K562 (cell line): ENCODE results near the gene GPR157. TPM values are rescaled to one million over a fixed set of nuclear protein-coding genes. Genes with fewer than 3 reads are reported as not detected.

Experiments used
- ATAC-seq: fragments of 200-7000 bp; cut with Tn5 transposase; 3 replicates; pipeline ENCODE4 v1.9.1; 2020; ENCODE audit warnings: moderate library complexity
- BruUV-seq: library from RNA; stranded (reverse); fragments of 400-500 nt; replicated peaks from 2 replicates; lab custom pipeline; 2021; lab: Mats Ljungman, UMichigan
- CTCF ChIA-PET: fragments of 300-600 bp; formaldehyde crosslinking; extraction: SDS; loops from one replicate; lab custom pipeline; 2021; ENCODE audit warnings: low intra/inter-chr PET ratio; lab: Yijun Ruan, JAX
- POLR2A ChIA-PET: fragments of 300-600, 350-650 bp; sonication (Branson Sonifier 250); formaldehyde crosslinking; extraction: SDS; loops from one replicate; lab custom pipeline; 2021; ENCODE audit warnings: antibody characterized with exemption, inconsistent platforms; lab: Yijun Ruan, JAX
- DNase-seq, 4 experiments: peaks; one replicate each; pipeline versions ENCODE4 v3.0.0 to v3.0.0-alpha.2; 2011 to 2018; ENCODE audit warnings: low spot score in 3 of 4, mixed read lengths in 3 of 4; ENCODE audit errors: extremely low read depth in 1 of 4
- FAIRE-seq: peaks from 2 replicates; lab custom pipeline; 2011; peaks lifted over from hg19 to GRCh38; lab: Jason Lieb, UNC
- H2AFZ ChIP-seq: 2 replicates; pipeline ENCODE4 v1.6.0; 2011; ENCODE audit warnings: low read depth, low read length, control low read depth, inconsistent platforms
- H3K27ac ChIP-seq: fragments of 200-600 bp; 3 replicates; pipeline ENCODE4 v1.8.0; 2011; ENCODE audit warnings: low read depth, mild to moderate bottlenecking, control low read depth, inconsistent platforms, low read length, moderate library complexity, mixed read lengths; ENCODE audit errors: extremely low read depth
- H3K27me3 ChIP-seq, 2 experiments: fragments of 300-600 bp in 1 of 2; 2 replicates in 1 of 2; 3 replicates in 1 of 2; pipeline versions ENCODE4 v1.6.0 to v1.8.0; 2011; ENCODE audit warnings: inconsistent platforms in 2 of 2, low read length in 2 of 2, mild to moderate bottlenecking in 1 of 2, mixed read lengths in 1 of 2, moderate library complexity in 1 of 2; ENCODE audit not compliant: control insufficient read depth in 2 of 2, insufficient read depth in 2 of 2
- H3K36me3 ChIP-seq: fragments of 300-600 bp; 3 replicates; pipeline ENCODE4 v1.8.0; 2011; ENCODE audit warnings: mild to moderate bottlenecking, low read length, inconsistent platforms; ENCODE audit not compliant: control insufficient read depth, insufficient read depth
- H3K4me1 ChIP-seq, 2 experiments: fragments of 200-600 bp in 1 of 2; replicated peaks in 1 of 2; 2 replicates in 1 of 2; 3 replicates in 1 of 2; pipeline versions ENCODE4 v1.5.1 to v1.8.0; 2011; ENCODE audit warnings: inconsistent platforms in 2 of 2, low read length in 2 of 2, mild to moderate bottlenecking in 1 of 2, mixed read lengths in 1 of 2, moderate library complexity in 1 of 2; ENCODE audit not compliant: control insufficient read depth in 2 of 2, insufficient read depth in 2 of 2
- H3K4me2 ChIP-seq: 2 replicates; pipeline ENCODE4 v1.6.1; 2011; ENCODE audit warnings: low read length, control low read depth, inconsistent platforms, mixed read lengths; ENCODE audit not compliant: insufficient read depth
- H3K4me3 ChIP-seq: fragments of 200-600 bp; sonication (generic), shearing (Covaris generic); 2 replicates; pipeline ENCODE4 v1.5.1; 2016; ENCODE audit warnings: control low read depth, inconsistent platforms
- H3K79me2 ChIP-seq: fragments of 200-600 bp; 3 replicates; pipeline ENCODE4 v1.8.0; 2011; ENCODE audit warnings: low read length, inconsistent platforms; ENCODE audit not compliant: control insufficient read depth, insufficient read depth
- H3K9ac ChIP-seq, 2 experiments: 2 replicates each; pipeline versions ENCODE4 v1.6.0 to v1.6.1; 2011; ENCODE audit warnings: low read depth in 2 of 2, low read length in 2 of 2, control low read depth in 1 of 2, inconsistent platforms in 1 of 2, mild to moderate bottlenecking in 1 of 2, mixed read lengths in 1 of 2; ENCODE audit not compliant: insufficient read depth in 1 of 2
- H3K9me1 ChIP-seq: one replicate; pipeline ENCODE4 v1.6.0; 2011; ENCODE audit warnings: inconsistent platforms, mild to moderate bottlenecking, low read length, moderate library complexity; ENCODE audit not compliant: control insufficient read depth, insufficient read depth
- H3K9me3 ChIP-seq: replicated peaks from 2 replicates; pipeline ENCODE4 v1.5.1; 2011; ENCODE audit warnings: low read depth, low read length, inconsistent platforms; ENCODE audit not compliant: control insufficient read depth, insufficient read depth
- H4K20me1 ChIP-seq: replicated peaks from 2 replicates; pipeline ENCODE4 v1.6.1; 2011; ENCODE audit warnings: low read length, inconsistent platforms, mixed read lengths; ENCODE audit not compliant: control insufficient read depth, insufficient read depth
- ATF3 ChIP-seq, 2 experiments: fragments of 450-650 bp in 1 of 2; sonication (generic) in 1 of 2; formaldehyde crosslinking in 1 of 2; IDR thresholded peaks in 1 of 2; conservative IDR thresholded peaks in 1 of 2; 2 replicates each; pipeline versions ENCODE4 v1.6.1 to v1.8.1; 2016 to 2023; ENCODE audit warnings: mild to moderate bottlenecking in 2 of 2, moderate library complexity in 2 of 2, inconsistent platforms in 1 of 2, missing genetic modification reagents in 1 of 2
- CHCHD3 ChIP-seq: fragments of 250-450 bp; sonication (Bioruptor Pico); IDR thresholded peaks from 2 replicates; pipeline ENCODE4 v2.1.2; 2022; ENCODE audit warnings: mild to moderate bottlenecking
- FOXK2 ChIP-seq, 2 experiments: fragments of 450-650 bp; IDR thresholded peaks in 1 of 2; conservative IDR thresholded peaks in 1 of 2; 2 replicates each; pipeline ENCODE4 v1.6.1; 2016; ENCODE audit warnings: low read depth in 2 of 2, mild to moderate bottlenecking in 1 of 2
- GATAD2A ChIP-seq: fragments of 450-650 bp; IDR thresholded peaks from 2 replicates; pipeline ENCODE4 v1.6.1; 2017
- IRF1 ChIP-seq: sonication (generic); formaldehyde crosslinking; IDR thresholded peaks from 2 replicates; pipeline ENCODE4 v1.8.0; 2022; ENCODE audit warnings: missing genetic modification reagents, mild to moderate bottlenecking, borderline replicate concordance
- KLF13 ChIP-seq: fragments of 450-650 bp; IDR thresholded peaks from 2 replicates; pipeline ENCODE4 v1.6.1; 2016; ENCODE audit warnings: missing genetic modification characterization, low read depth, mild to moderate bottlenecking, missing compliant biosample characterization, moderate library complexity, borderline replicate concordance
- NFE2 ChIP-seq: IDR thresholded peaks from 2 replicates; pipeline ENCODE4 v1.6.1; 2014; ENCODE audit warnings: antibody characterized with exemption, low read depth
- NFE2L1 ChIP-seq: fragments of 450-650 bp; IDR thresholded peaks from 2 replicates; pipeline ENCODE4 v1.6.1; 2016; ENCODE audit warnings: missing genetic modification characterization, low read depth, mild to moderate bottlenecking, missing compliant biosample characterization, moderate library complexity, borderline replicate concordance
- PCBP2 ChIP-seq: fragments of 200-400 bp; formaldehyde crosslinking; IDR thresholded peaks from 2 replicates; pipeline ENCODE4 v1.6.1; 2018; ENCODE audit warnings: low read length, low read depth, mild to moderate bottlenecking, moderate library complexity; ENCODE audit not compliant: poor library complexity, severe bottlenecking
- PURB ChIP-seq: sonication (generic); formaldehyde crosslinking; IDR thresholded peaks from 2 replicates; pipeline ENCODE4 v1.9.0; 2021; ENCODE audit warnings: low read depth, mild to moderate bottlenecking, missing genetic modification reagents
- RFX5 ChIP-seq: IDR thresholded peaks from 2 replicates; pipeline ENCODE4 v1.6.1; 2011; ENCODE audit warnings: low read depth, mild to moderate bottlenecking, improper control_type of control experiment, low read length
- SP2 ChIP-seq: IDR thresholded peaks from 2 replicates; pipeline ENCODE4 v1.6.1; 2011; ENCODE audit warnings: mild to moderate bottlenecking, low read depth, low read length, moderate library complexity; ENCODE audit not compliant: poor library complexity, severe bottlenecking; ENCODE audit errors: extremely low read depth
- SRSF9 ChIP-seq: fragments of 200-400 bp; formaldehyde crosslinking; IDR thresholded peaks from 2 replicates; pipeline ENCODE4 v1.6.1; 2017; ENCODE audit warnings: low read depth, low read length, borderline replicate concordance
- TCF7 ChIP-seq: sonication (generic); IDR thresholded peaks from 2 replicates; pipeline ENCODE4 v1.6.1; 2016; ENCODE audit warnings: antibody characterized with exemption, borderline replicate concordance
- TEAD4 ChIP-seq, 2 experiments: sonication (generic) in 1 of 2; formaldehyde crosslinking in 1 of 2; IDR thresholded peaks; 2 replicates each; pipeline versions ENCODE4 v1.6.1 to v1.8.0; 2012 to 2022; ENCODE audit warnings: borderline replicate concordance in 1 of 2, inconsistent platforms in 1 of 2, low read length in 1 of 2, mild to moderate bottlenecking in 1 of 2, missing genetic modification reagents in 1 of 2
- TFAP4 ChIP-seq: sonication (generic); formaldehyde crosslinking; IDR thresholded peaks from 2 replicates; pipeline ENCODE4 v1.8.0; 2022; ENCODE audit warnings: missing genetic modification reagents, mild to moderate bottlenecking, moderate library complexity, borderline replicate concordance
- THRAP3 ChIP-seq: fragments of 450-650 bp; IDR thresholded peaks from 2 replicates; pipeline ENCODE4 v1.6.1; 2016; ENCODE audit warnings: mild to moderate bottlenecking, inconsistent platforms, borderline replicate concordance
- TRIM28 ChIP-seq: fragments of 450-650 bp; IDR thresholded peaks from 2 replicates; pipeline ENCODE4 v1.6.1; 2017
- ZNF41 ChIP-seq: fragments of 250-450 bp; sonication (Bioruptor Pico); conservative IDR thresholded peaks from 2 replicates; pipeline ENCODE4 v1.4.0; 2020; ENCODE audit warnings: mild to moderate bottlenecking
- ZNF695 ChIP-seq: fragments of 450-650 bp; formaldehyde crosslinking; IDR thresholded peaks from 2 replicates; pipeline ENCODE4 v1.4.0; 2020; ENCODE audit warnings: mild to moderate bottlenecking, moderate library complexity
- WGBS: fragments of 100-300 bp; shearing (Covaris generic); methylation state at CpG from one replicate; pipeline ENCODE4 v1.1.6; 2016; ENCODE audit warnings: low coverage, mixed read lengths; ENCODE audit not compliant: insufficient coverage; ENCODE audit errors: missing lambda C conversion rate; 5-methylcytosine and 5-hydroxymethylcytosine counted together
- in situ Hi-C: fragments of 300-500 bp; cut with MboI; formaldehyde crosslinking; loops from 4 replicates; pipeline ENCODE4 v1.15.0; 2018; ENCODE audit warnings: inconsistent platforms, mixed read lengths
- intact Hi-C: fragments of 100-400 bp; cut with micrococcal nuclease; formaldehyde crosslinking; loops from 2 replicates; pipeline ENCODE4 v1.14.2; 2022
- polyA plus RNA-seq, 8 experiments: library from polyadenylated mRNA; depleted of rRNA in 4 of 8; stranded (reverse) in 5 of 8; unstranded in 3 of 8; fragments of >200 nt; fragmentation: Nextera tagmentation in 2 of 8; fragmentation: Illumina TruSeq in 1 of 8; extraction: Ambion mirVana in 2 of 8; extraction: Trizol in 1 of 8; gene quantifications; 2 replicates each; pipeline versions ENCODE4 v1.2.1 to v1.2.3, GENCODE V29; 2011 to 2014; ENCODE audit warnings: inconsistent platforms in 1 of 8, missing spikeins in 1 of 8
- total RNA-seq, 7 experiments: library from RNA; depleted of rRNA in 6 of 7; stranded (reverse); fragments of >200 nt in 6 of 7; fragmentation: Illumina TruSeq in 2 of 7; extraction: Trizol in 2 of 7; gene quantifications; 2 replicates each; pipeline versions ENCODE4 v1.2.1 to v1.2.3, GENCODE V29; 2011 to 2021; ENCODE audit warnings: low replicate concordance in 1 of 7

The GPR157 gene
- total and polyA plus RNA-seq, 9 of the 15 experiments (the other 6 are each of a cell fraction or from before 2014, with no cell fraction given) = 0.01 to 0.18 (median 0.04) TPM; not detected in 4

- no peaks in the 10 kb centered on the region for H3K36me3 ChIP-seq
- no peak overlapping the region for H3K27ac ChIP-seq
- no peaks in the 10 kb centered on the region for H4K20me1 ChIP-seq
- H3K4me1 ChIP-seq = no peaks in the 10 kb centered on the region
- H3K9me3 ChIP-seq = no peaks in the 10 kb centered on the region
- H3K9me1 ChIP-seq = no peaks in the 10 kb centered on the region
- POLR2A ChIA-PET = interaction anchor here (0.6 kb wide), 1 partner anchor 45 kb away, joined by 3 read pairs; no protein-coding TSS in a partner anchor
- no peak for DNase-seq
- TF ChIP-seq ZNF41 (CRISPR knock-in tag) (no peak), RFX5 (no peak), KLF13 (tag) (no peak), PURB (CRISPR knock-in tag) (no peak), SP2 (no peak), TFAP4 (CRISPR knock-in tag) (no peak), THRAP3 (no peak), PCBP2 (no peak), ATF3 (IDR thresholded peaks at IDR 0.05) (no peak), ATF3 (CRISPR knock-in tag; conservative IDR thresholded peaks at IDR 0.05) (no peak), CHCHD3 (no peak), FOXK2 (conservative IDR thresholded peaks at IDR 0.05 in 1 of 2, IDR thresholded peaks at IDR 0.05 in 1 of 2; ENCODE audit: low read depth in 2 of 2) (no peak), TCF7 (no peak), SRSF9 (no peak), GATAD2A (no peak), TEAD4 (IDR thresholded peaks at IDR 0.05; ENCODE audit: low read length) (no peak), TEAD4 (CRISPR knock-in tag; IDR thresholded peaks at IDR 0.05; ENCODE audit: borderline replicate concordance) (no peak), IRF1 (CRISPR knock-in tag) (no peak), ZNF695 (no peak), TRIM28 (no peak), NFE2L1 (tag) (no peak), NFE2 (no peak)
- in situ Hi-C loops = no loop called here
- intact Hi-C loops = no loop called here
- ATAC-seq = no peak
- H3K4me2 ChIP-seq = no peak overlapping the region
- CTCF ChIA-PET = no interaction called here
- no TSS peak for BruUV-seq
- H2AFZ ChIP-seq = no peak overlapping the region
- no peak overlapping the region for H3K9ac ChIP-seq
- no peaks in the 10 kb centered on the region for H3K79me2 ChIP-seq
- peaks cover 19 to 29% of the 10 kb centered on the region in 2 experiments for H3K27me3 ChIP-seq
- WGBS = 5% methylated on average over 1 of the region's 1 CpG
- no peak for FAIRE-seq
- H3K4me3 ChIP-seq = no peak overlapping the region
Measured at GRCh38 chr1:9051379-9051778, 77.5 kb downstream of the GPR157 start.
